GM12891 (cell line): Measurements from ENCODE around the gene NPTXR.

ENCODE experiments used
- DNase-seq: peaks from one replicate; pipeline ENCODE4 v3.0.0; 2011; ENCODE audit warnings: low spot score; ENCODE audit not compliant: insufficient read length
- FAIRE-seq: peaks from 2 replicates; lab custom pipeline; 2011; peaks lifted over from hg19 to GRCh38; lab: Jason Lieb, UNC
- PAX5 ChIP-seq: IDR thresholded peaks from 2 replicates; pipeline ENCODE4 v1.6.1; 2011; ENCODE audit warnings: low read length, moderate library complexity, mild to moderate bottlenecking; ENCODE audit not compliant: insufficient read depth, severe bottlenecking
- POLR2A ChIP-seq: IDR thresholded peaks from 2 replicates; pipeline ENCODE4 v1.6.1; 2011; ENCODE audit warnings: low read depth, low read length, control low read depth
- POLR2AphosphoS5 ChIP-seq: IDR thresholded peaks from 2 replicates; pipeline ENCODE4 v1.6.1; 2011; ENCODE audit warnings: low read depth, low read length, control low read depth
- POU2F2 ChIP-seq: IDR thresholded peaks from 2 replicates; pipeline ENCODE4 v1.6.1; 2011; ENCODE audit warnings: low read depth, mild to moderate bottlenecking, control low read depth, low read length, moderate library complexity
- SPI1 ChIP-seq: IDR thresholded peaks from 2 replicates; pipeline ENCODE4 v1.6.1; 2011; ENCODE audit warnings: low read depth, low read length, control low read depth
- TAF1 ChIP-seq: IDR thresholded peaks from 2 replicates; pipeline ENCODE4 v1.6.1; 2011; ENCODE audit warnings: low read depth, low read length, control low read depth

The NPTXR gene

GRCh38 chr22:38799265-38800002 is 44.4 kb downstream of the NPTXR start:
- TF ChIP-seq POLR2AphosphoS5, result no peak
- no peak for TF ChIP-seq POU2F2
- no peak for TF ChIP-seq SPI1
- no peak for TF ChIP-seq POLR2A
- TF ChIP-seq PAX5, result no peak
- no peak for TF ChIP-seq TAF1
- no peak for FAIRE-seq
- DNase-seq, result no peak

GRCh38 chr22:38798496-38798895 is 45.3 kb downstream of the NPTXR start:
- TF ChIP-seq PAX5 (no peak), POLR2A (no peak), TAF1 (no peak), POLR2AphosphoS5 (no peak), POU2F2 (no peak), SPI1 (no peak)
- no peak for FAIRE-seq
- DNase-seq, result no peak

- no peak for FAIRE-seq
- no peak for TF ChIP-seq TAF1
- TF ChIP-seq POLR2A, result no peak
- TF ChIP-seq PAX5, result no peak
- no peak for TF ChIP-seq SPI1
- no peak for TF ChIP-seq POU2F2
- no peak for TF ChIP-seq POLR2AphosphoS5
- no peak for DNase-seq
Observed at GRCh38 chr22:38796262-38796957, 47.4 kb downstream of the NPTXR start.

- no peak for DNase-seq
- no peak for TF ChIP-seq PAX5
- no peak for TF ChIP-seq POLR2A
- TF ChIP-seq POLR2AphosphoS5, result no peak
- no peak for TF ChIP-seq POU2F2
- no peak for TF ChIP-seq TAF1
- TF ChIP-seq SPI1, result no peak
- FAIRE-seq, result no peak
Observed at GRCh38 chr22:38795569-38795968, 48.3 kb downstream of the NPTXR start.

- peak; percentile 55 for TF ChIP-seq SPI1
- no peak for TF ChIP-seq TAF1
- peak; percentile 63; the same call in 1 of the 2 replicates for TF ChIP-seq POLR2A
- DNase-seq (peak; percentile 88), FAIRE-seq (peak; percentile 95)
Observed at GRCh38 chr22:38793721-38794466, 49.9 kb downstream of the NPTXR start, which contains the start of gene DNAL4. Gene DNAL4, minus strand, starts transcription at chr22:38794143. Its CDS starts 11,412 bp downstream, at chr22:38782731.

- DNase-seq (no peak), FAIRE-seq (peak; percentile 16)
- TF ChIP-seq PAX5, result no peak
- TF ChIP-seq POLR2AphosphoS5, result no peak
- no peak for TF ChIP-seq TAF1
- TF ChIP-seq POU2F2, result no peak
- TF ChIP-seq SPI1, result no peak
- no peak for TF ChIP-seq POLR2A
Observed at GRCh38 chr22:38793317-38793716, 50.5 kb downstream of the NPTXR start.

- TF ChIP-seq TAF1 (no peak), PAX5 (no peak), SPI1 (no peak), POLR2A (no peak), POLR2AphosphoS5 (no peak), POU2F2 (no peak)
- FAIRE-seq (peak; percentile 31), DNase-seq (no peak)
Observed at GRCh38 chr22:38792833-38793232, 51.0 kb downstream of the NPTXR start.

GRCh38 chr22:38789606-38790005 is 54.2 kb downstream of the NPTXR start:
- no peak for FAIRE-seq
- DNase-seq, result no peak
- TF ChIP-seq SPI1 (no peak), PAX5 (no peak), POU2F2 (no peak), POLR2AphosphoS5 (no peak), POLR2A (no peak), TAF1 (no peak)
